ENCODE measurements around the gene MYLK. TPM values are rescaled to one million over a fixed set of nuclear protein-coding genes. Genes with fewer than 3 reads are reported as not detected.

The MYLK gene
- polyA plus RNA-seq, 5 donors: 332 to 513 (median 397) TPM

DNA sequence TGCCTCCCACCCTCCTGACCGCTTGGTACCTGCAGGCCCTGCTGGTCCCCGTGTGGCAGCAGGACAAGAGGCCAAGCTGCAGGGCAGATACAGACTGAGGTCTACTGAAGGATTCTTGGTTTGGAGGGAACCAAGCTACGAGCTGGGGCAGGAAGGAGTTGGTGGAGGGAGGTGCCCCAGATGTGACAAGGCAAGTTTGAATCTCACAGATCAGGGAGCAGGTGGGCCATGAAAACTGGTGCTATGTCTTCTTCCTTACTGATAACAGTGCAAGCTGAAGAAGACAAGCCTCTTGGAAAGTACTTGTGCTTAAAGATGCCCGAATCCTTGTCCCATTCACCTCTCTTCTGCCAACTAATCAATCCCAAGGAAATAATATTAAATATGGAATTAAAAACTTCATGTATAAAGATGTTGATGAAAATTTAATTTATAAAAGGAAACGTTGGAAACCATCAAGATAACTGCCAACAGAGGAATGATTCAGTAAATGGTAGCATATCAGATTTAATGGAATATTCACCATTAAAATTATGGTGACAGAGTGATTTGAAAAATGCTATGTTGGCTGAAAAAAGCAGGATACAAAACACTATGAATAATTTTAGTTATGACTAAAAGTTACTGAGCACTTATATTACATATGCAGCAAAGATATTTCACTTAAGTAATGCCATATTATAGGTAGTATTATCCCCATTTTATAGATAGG is 107.9 kb downstream of the MYLK start:
- DNase-seq: no peak

DNA sequence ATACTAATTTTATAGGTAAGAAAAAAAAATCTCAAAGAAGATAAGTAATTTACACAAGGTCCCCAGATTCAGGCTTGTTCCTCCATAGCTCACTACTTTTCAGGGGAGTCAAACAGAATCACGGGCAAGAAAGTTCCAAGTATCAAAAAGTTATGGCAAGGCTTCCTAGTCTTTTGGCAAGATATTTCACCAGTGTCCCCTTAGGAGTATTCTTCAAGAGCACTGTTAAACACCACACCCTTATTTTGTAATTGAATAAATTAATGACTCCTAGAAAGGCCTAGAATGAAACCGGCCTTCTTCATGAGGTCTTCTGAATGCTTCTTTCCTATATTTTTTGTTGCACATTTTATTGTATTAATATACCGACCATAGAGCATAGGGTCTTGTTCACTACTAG is 109.7 kb downstream of the MYLK start:
- no peak for DNase-seq

DNA sequence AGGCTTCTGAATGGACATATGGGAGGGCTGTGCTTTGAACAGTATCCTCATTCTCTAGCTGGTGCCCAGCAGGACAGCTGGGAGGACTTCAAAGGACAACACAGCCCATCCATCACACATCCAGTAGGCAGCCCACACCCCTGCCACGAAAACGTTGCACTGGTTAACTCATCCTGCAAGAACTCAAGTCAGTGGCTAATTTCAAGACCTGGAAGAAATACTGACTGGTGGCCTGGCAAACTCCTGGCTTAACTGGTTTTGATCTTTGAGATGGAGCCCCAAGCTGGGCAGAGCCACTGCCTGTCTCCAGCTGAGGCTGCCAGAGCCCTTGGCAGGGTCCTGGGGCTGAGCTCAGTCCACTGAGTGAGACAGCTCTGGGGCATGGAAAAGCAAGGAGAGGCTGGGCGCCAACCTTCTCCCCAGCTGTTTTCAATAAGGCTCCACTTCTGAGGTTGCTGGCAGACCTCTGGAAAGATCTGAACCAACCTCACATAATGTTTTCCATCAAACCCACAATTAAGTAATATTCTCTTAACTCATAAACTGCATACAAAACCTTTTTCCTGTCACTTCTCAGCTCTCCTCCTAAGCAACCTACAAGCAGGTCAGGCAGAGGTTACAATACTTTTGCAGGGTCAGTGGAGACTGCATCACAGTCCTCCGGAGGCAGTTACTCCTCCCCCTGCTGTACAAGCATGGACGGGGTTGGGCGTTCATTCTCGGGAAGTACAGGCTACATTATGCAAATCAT is 110.3 kb downstream of the MYLK start:
- peak; percentile 88 to 92 for DNase-seq

DNA sequence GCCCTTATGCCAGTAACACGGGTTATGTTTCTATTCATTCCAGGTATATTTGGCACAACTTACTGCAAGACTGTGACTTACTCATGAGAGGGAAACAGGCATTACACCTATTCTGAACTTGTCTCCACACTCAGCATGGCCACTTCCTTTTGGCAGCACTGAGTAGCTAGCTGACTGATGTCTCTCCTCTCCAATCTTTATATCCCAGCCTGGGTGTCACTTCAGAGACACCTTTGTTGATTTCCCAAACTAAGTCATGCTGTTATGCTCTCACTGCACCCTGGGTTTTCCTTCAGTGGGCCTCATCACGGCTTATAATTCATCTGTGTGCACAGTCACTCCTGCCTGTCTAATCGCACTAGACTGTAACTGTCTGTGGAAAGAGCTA is 114.8 kb downstream of the MYLK start:
- DNase-seq: no peak

DNA sequence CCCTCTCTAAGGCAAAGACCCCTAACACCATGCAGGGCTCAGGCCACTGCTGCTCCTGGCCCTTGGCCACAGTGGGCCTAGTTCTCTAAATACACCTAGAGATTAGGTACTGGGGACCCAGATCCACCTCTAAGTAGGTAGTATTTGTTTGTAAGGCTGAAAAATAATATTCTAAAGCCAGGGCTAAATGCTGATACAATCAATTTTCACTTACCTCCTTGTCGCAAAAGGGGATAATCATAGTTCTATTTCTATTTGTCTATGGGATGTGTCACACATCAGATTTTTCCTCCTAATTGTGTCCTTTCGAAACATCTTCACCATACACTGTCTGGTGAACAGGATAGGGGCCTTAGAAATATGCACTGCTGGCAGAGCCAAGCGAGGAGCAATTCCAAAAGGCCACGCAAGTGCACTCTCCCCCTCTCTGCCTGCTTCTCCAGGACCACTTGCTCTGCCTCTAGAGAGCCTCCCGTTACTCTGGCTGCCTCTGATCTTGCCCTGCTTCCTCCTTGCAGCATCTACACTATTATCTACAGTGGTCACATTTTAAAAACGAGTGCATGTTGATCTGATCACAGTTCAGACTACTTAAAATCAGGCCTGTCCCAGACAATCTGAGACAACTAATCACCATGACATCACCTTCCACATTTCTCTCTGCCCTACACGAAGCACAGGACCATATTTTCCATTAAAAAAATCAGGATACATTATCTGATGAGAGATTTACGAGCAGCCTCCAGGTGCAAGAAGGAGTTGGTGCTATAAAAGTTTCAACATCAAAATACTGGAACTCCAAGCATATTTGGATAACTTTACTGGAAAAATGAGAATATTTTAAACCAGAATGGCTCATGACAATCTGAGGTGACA is 115.4 kb downstream of the MYLK start:
- no peak for DNase-seq

DNA sequence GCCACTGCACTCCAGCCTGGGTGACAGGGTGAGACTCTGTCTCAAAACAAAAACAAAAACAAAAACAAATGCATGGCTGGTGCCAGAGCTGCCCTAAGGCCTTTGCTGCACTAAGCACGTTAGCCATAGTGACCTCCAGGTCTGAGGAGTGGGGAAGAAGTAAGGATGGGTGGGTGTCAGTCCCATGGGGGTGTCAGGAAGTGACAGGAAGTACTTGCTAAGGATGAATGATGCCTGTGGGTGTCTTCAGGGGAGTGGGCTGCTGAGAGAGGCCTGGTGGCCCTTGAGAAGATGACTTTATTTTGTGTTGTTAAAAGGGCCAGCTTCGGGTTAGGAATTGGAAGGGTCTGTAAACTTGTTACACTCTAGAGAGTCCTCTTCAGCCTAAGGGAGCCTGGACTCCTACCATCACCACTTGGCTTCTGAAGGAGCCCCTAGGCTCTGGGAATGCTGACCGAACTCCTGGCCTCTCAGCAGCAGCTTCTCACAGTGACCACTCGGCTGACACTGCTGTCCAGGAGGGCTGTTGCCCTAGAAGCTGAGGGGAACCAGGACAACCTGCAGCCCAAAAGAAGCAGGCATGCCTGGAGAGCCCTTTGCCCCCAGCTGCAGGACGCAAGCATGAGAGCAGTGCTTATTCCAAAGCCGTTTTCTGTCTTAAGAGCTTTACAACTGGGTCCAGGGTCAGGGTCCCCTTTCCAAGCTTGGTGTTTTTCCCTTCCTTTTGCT is 116.4 kb downstream of the MYLK start:
- DNase-seq: no peak

DNA sequence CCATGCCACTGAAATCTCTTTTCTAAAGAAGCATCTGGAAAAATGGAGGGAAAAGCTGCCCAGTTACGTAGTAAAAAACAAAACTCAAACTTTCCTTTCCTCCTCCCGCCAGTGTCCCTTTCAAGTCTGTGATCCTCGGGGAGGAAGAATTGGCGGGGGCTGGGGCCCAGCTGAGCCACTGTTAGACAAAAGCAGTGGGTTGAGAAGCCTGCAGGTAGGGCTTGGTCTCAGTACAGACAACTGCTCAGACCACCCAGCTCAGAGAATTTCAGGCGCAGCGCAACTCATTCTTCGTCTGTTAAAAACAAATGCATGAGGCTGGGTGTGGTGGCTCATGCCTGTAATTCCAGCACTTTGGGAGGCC is 117.1 kb downstream of the MYLK start:
- no peak for DNase-seq

DNA sequence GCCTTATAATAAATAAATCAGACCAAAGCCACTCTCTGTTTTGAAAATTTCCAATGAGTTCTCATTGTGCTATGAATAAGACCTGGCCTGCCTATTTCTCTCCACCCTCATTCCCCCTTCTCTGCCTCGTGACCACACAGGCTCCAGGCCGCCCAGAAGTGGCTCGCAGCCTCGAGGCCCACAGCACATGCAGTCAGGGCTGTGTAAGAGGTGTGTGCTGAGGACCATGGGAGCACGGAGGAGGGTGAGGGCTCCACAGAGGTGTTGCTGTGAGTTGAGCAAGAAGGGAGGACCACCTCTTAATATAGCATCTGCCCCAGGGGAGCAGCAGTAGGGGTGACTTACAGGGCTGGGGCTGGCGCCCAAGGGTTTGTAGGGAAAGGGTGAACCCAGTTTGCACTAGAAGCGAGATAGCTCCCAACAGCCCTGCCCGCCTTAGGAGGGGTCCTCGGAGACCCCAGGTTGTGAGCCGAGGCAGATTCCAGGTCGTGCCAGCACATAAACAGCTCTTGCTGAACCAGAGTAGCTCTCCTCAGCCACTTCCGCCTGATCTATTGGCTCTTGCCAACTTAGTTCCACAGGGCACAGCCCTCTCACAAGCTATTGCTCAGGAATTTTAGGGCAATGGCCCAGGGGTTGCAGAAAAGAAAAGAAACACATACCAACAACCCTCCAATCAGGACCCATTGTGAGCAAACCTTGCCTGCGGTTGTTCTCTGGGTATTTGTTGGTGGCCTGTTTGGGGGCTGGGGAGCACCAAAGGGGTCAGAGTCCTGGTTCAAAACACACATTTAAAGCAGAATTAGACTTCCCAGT is 117.7 kb downstream of the MYLK start:
- no peak for DNase-seq

DNA sequence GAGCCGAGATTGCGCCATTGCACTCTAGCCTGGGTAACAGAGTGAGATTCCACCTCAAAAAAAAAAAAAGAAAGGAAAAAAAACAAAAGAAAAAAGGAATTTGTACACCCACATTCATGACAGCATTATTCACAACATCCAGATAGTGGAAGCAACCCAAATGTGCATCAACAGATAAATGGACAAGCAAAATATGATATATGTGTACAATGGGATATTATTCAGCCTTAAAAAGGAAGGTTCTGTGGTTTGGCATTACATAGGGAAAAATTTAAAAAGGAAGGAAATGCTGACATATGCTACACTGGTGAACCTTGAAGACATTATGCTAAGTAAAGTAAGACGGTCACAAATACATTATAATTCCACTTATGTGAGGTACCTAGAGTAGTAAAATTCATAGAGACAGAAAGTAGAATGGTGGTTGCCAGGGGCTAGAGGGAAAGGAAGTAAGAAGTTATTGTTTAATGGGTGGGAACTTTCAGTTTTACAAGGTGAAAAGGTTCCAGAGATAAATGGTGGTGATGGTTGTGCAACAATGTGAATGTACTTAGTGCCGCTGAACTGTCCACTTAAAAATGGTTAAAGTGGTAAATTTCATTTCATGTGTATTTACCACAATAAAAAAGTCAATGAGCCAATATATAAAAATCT is 118.5 kb downstream of the MYLK start:
- no peak for DNase-seq

DNA sequence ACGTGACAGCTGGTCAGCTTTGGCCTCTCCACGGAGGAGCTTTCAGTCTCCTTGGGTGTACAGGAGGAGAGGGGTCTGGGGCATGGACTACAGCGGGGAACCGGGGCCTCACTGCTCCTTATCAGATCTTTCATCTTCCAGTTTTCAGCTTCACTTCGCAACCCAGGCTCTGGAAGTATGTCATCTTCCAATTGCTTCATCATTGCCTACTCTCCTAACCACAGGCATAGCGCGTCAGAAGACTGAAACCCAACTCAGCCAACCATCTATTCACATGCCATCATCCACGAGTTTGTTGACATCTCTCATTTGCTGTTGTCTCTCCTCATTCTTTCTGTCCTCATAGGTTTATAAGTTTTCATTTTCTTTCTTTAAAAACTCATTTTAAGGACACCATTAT is 119.5 kb downstream of the MYLK start:
- no peak for DNase-seq

DNA sequence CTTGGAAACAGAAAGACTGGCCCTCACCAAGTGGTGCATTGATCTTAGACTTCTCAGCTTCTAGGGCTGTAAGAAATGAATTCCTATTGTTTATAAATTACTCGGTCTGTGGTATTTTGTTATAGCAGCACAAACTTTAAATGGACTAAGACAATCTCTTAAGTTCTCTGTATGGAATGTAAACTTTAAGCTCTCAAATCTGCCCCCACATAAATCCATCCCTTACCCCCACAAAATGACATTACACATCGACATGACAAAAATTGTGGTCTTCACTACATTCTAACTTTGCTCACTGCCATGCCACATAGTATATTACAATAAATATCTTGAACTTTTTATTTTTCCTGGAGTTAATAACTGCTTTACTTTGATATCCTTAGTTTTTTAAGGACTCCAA is 121.3 kb downstream of the MYLK start:
- no peak for DNase-seq

DNA sequence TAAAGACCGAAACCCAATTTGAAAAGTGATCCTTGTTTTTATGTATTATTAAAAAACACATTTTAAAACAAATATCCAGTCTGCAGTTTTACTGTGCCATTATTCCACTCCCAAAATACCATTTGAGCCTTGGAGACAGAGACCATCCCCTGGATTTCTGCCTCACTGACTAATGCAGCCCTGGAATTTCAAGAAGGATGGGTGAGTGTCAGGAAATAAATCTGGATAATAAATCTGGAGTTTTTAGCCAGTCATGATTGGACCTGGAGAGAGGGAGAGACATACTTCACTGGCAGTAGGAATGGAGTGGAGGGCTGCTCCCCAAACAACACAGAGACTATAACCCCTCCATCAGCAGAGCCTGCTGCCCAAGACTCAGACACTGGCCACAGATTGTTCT is 123.3 kb downstream of the MYLK start:
- DNase-seq: no peak

DNA sequence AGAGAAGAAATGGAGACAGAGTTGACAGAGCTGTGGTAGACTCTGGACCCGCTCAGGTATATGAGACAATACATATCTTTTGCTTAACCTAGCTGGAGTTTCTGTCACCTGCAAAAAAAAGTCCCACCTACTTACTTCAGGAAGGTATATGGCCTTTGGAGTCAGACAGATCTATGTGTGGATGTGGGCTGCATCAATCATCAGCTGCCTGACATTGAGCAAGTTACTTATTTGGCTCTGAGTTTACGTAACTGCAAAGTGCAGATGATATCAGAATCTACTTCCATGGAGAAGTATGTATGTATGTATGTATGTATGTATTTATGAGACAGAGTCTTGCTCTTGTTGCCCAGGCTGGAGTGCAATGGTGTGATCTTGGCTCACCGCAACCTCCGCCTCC is 124.3 kb downstream of the MYLK start:
- no peak for DNase-seq

DNA sequence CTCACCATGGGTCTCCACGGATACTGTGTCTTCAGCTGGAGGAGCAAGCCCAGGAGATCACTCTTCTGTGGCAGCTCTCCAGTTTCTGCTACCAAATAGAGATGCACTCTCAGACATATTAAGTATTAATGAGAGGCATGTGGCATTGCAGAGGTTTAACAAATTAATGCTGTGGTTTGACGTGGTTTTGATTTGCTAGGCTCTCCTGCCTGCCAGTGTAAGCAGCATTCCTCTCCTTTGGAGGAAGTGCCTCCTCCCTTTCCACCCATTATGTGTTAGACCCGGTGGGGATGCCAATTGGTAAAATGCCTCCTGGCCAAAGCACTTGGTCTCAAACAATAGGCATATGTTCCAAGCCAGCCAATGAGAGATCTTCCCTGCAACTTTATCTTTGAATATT is 124.8 kb downstream of the MYLK start:
- no peak for DNase-seq

DNA sequence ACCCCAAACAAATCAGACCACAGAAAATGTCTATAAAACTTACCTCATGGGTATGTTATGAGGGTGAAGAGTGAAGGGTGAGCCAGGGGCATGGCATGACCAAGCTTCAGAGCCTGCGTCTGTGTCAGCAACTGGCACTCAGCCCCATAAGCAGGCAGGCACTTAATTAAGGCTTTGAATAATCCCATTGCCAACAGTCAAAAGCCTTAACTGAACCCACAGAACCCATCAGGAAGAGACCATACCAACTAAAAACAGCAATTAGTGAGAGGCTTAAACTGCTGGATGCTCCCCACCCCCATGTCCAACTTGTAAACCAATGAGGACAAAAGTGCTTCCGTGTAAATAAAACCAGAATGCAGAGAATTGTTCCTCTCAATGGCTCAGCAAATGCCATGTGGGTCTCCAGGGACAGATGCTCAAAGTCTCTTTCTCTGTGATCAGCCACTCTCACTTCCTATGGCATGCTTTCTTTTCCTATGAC is 126.0 kb downstream of the MYLK start:
- DNase-seq: no peak

DNA sequence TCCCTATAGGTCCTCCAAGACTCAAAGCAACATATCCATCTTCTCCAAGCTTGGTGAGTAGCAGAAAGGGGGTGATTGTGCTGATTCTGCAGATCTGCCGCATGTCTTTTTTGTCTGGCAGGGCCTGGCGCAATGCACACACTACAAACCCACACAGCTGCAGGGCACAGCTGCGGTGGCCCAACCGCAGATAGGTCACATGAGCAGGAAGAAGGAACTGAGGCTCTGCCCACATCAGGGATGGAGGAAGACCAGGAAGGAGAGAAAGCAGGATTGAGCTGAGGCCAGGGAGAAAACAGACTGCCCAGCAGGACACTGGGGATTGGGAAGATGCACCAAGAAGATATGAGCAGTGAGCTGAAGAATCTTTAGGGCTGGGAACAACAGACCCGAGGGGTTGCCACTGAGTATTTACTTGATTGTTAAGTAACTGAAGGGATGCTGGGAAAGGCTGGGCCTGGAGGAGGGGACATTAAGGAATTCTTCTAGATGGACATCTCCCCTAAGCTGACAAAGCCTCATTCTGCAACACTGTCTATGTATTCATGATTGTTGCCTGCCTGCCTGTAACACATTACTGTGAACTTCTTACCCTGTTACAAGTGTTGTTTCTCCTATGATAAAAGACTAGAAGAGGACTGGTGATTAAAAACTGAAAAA is 126.7 kb downstream of the MYLK start:
- DNase-seq: no peak

DNA sequence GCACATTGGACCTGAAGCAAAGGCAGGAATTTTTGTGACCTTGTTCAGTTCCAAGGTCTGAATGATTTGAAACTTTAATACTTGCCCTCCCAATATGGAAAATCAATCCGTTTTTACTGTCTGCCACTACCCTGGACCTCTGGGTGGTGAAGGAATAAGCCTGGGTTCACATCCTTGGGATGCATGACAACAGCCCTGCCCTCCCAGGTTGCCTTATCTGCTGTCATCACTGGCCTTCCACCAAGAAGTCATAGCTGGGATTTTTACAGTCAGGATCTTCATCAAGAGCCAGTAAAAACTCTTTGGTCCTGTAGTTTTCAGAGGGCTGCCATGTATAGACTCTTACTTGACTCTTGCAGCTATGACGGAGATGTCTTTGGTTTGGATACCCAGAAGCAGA is 128.6 kb downstream of the MYLK start:
- no peak for DNase-seq

DNA sequence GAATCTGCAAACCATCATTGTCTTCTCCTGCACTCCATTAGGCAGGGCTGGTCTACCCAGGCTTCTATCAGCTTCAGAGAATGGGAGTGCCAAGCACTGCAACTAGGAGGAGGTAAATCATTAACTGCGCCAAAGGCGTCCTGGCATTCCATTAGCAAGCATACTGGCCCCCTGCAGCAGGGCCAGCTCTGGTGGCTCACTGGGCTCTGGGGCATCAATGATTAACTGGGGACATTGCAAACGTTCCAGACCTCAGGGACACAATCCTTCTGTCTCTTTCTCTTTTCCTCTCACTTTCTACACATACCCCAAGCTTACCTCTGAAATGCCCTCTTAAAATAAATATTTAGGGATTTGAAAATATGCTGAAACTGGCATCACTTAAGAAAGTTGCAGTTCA is 129.0 kb downstream of the MYLK start:
- DNase-seq: no peak

DNA sequence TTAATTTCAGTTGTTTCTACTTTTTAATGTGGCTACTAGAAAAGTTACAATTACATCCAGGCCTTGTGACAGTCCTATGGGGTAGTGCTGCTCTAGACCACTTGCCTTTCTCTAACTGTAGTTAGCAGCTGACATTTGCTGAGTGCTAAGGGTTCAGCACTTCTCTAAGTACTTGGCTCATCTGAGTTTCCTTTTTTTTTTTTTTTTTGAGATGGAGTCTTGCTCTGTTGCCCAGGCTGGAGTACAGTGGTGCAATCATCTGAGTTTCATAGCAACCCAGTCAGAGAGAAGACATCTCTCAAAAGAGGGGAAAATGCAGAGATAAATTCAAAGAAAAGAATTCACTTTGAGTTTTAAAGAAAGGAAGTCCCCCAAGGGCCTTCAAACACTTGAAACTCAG is 130.8 kb downstream of the MYLK start:
- DNase-seq: no peak

DNA sequence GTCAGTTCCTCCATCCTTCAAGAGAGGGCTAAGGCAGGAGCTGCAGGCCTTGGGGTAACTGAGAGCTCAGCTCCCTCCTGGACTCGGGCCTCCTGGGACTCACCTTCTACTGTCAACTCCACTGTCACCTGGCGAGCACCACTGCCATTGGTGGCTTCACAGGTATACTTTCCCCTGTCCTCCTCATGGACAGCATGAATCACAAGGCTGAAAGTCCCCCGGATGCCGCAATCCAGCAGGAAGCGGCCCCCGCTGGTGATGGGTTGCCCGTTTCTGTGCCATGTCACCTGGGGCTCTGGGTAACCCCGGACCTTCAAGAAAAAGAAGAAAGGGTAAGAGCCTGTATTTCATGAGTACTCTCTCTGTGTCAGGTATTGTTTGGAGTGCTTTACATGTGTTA is 131.9 kb downstream of the MYLK start:
- no peak for DNase-seq

All from right lung (tissue), 5 donors.